Loucy (cell line): Measurements from ENCODE around the gene CST4.

ENCODE experiments used
- H2AFZ ChIP-seq: fragments of 200-600 bp; sonication (generic); 2 replicates; pipeline ENCODE4 v1.6.0; 2016; ENCODE audit warnings: antibody characterized with exemption, mild to moderate bottlenecking, low read length, moderate library complexity
- H3F3A ChIP-seq: fragments of 200-600 bp; 2 replicates; pipeline ENCODE4 v1.6.0; 2016; ENCODE audit warnings: antibody characterized with exemption, low read depth, mild to moderate bottlenecking
- H3K27me3 ChIP-seq: fragments of 200-600 bp; sonication (generic); 2 replicates; pipeline ENCODE4 v1.6.1; 2014; ENCODE audit warnings: low read length, mild to moderate bottlenecking; ENCODE audit not compliant: insufficient read depth, poor library complexity, severe bottlenecking
- H3K36me3 ChIP-seq: fragments of 200-600 bp; sonication (generic); 2 replicates; pipeline ENCODE4 v1.6.1; 2016; ENCODE audit warnings: low read length; ENCODE audit not compliant: insufficient read depth
- H3K4me1 ChIP-seq: fragments of 200-600 bp; sonication (generic); 2 replicates; pipeline ENCODE4 v1.5.1; 2014; ENCODE audit warnings: low read length, mild to moderate bottlenecking; ENCODE audit not compliant: insufficient read depth, poor library complexity, severe bottlenecking
- H3K4me2 ChIP-seq: fragments of 200-600 bp; sonication (generic); 2 replicates; pipeline ENCODE4 v1.6.0; 2014; ENCODE audit warnings: antibody characterized with exemption, low read length, low read depth, mild to moderate bottlenecking; ENCODE audit not compliant: poor library complexity, severe bottlenecking
- H3K4me3 ChIP-seq: fragments of 200-600 bp; sonication (generic); 2 replicates; pipeline ENCODE4 v1.5.1; 2014; ENCODE audit warnings: low read length, mild to moderate bottlenecking, mixed read lengths; ENCODE audit not compliant: poor library complexity, severe bottlenecking
- H3K79me2 ChIP-seq: fragments of 200-600 bp; sonication (generic); 2 replicates; pipeline ENCODE4 v1.6.1; 2014; ENCODE audit warnings: low read length; ENCODE audit not compliant: insufficient read depth
- H3K9ac ChIP-seq: fragments of 200-600 bp; sonication (generic); 2 replicates; pipeline ENCODE4 v1.6.0; 2014; ENCODE audit warnings: mild to moderate bottlenecking, low read depth, low read length, moderate library complexity; ENCODE audit not compliant: poor library complexity, severe bottlenecking
- H3K9me2 ChIP-seq: fragments of 200-600 bp; sonication (generic); replicated peaks from 2 replicates; pipeline ENCODE4 v1.6.1; 2016; ENCODE audit warnings: low read depth, low read length, mixed read lengths
- H3K9me3 ChIP-seq: fragments of 200-600 bp; sonication (generic); 2 replicates; pipeline ENCODE4 v1.6.1; 2014; ENCODE audit warnings: mild to moderate bottlenecking, antibody characterized with exemption, low read length, low read depth; ENCODE audit not compliant: insufficient read depth
- H4K20me1 ChIP-seq: fragments of 200-600 bp; sonication (generic); 2 replicates; pipeline ENCODE4 v1.6.0; 2014; ENCODE audit warnings: antibody characterized with exemption, low read length, mild to moderate bottlenecking; ENCODE audit not compliant: insufficient read depth, poor library complexity, severe bottlenecking
- CTCF ChIP-seq: fragments of 200-600 bp; sonication (generic); conservative IDR thresholded peaks from 2 replicates; pipeline ENCODE4 v1.5.1; 2014; ENCODE audit warnings: mild to moderate bottlenecking, antibody characterized with exemption, low read length
- EZH2phosphoT487 ChIP-seq: fragments of 200-600 bp; IDR thresholded peaks from 2 replicates; pipeline ENCODE4 v1.6.1; 2018; ENCODE audit warnings: antibody characterized with exemption, mild to moderate bottlenecking, moderate library complexity, borderline replicate concordance

The CST4 gene

GRCh38 chr20:23654717-23655116 lies 34.1 kb downstream of the CST4 start:
- H3F3A ChIP-seq = no peaks in the 10 kb centered on the region
- TF ChIP-seq CTCF (no peak), EZH2phosphoT487 (no peak)
- no peak overlapping the region for H3K9ac ChIP-seq

GRCh38 chr20:23654000-23654399 lies 34.8 kb downstream of the CST4 start:
- Histone ChIP-seq H3K36me3 (no peaks in the 10 kb centered on the region), H3K9me2 (no peaks in the 10 kb centered on the region), H4K20me1 (no peaks in the 10 kb centered on the region), H3K4me1 (no peaks in the 10 kb centered on the region), H3K9ac (no peak overlapping the region), H3K4me3 (no peak overlapping the region), H3K4me2 (no peak overlapping the region), H3K27me3 (no peaks in the 10 kb centered on the region), H3F3A (no peaks in the 10 kb centered on the region), H2AFZ (no peak overlapping the region), H3K79me2 (no peaks in the 10 kb centered on the region), H3K9me3 (no peaks in the 10 kb centered on the region)
- no peak for TF ChIP-seq CTCF
- no peak for TF ChIP-seq EZH2phosphoT487

More at GRCh38 chr20:23654717-23655116, 34.1 kb downstream of the CST4 start:
- H3K79me2 ChIP-seq = no peaks in the 10 kb centered on the region
- no peaks in the 10 kb centered on the region for H3K27me3 ChIP-seq
- H3K36me3 ChIP-seq = no peaks in the 10 kb centered on the region
- no peaks in the 10 kb centered on the region for H3K4me1 ChIP-seq
- no peaks in the 10 kb centered on the region for H3K9me3 ChIP-seq
- H3K4me2 ChIP-seq = no peak overlapping the region
- H3K4me3 ChIP-seq = no peak overlapping the region
- H4K20me1 ChIP-seq = no peaks in the 10 kb centered on the region
- H3K9me2 ChIP-seq = no peaks in the 10 kb centered on the region
- no peak overlapping the region for H2AFZ ChIP-seq

- Histone ChIP-seq H2AFZ (no peak overlapping the region), H3K9ac (no peak overlapping the region), H3K4me1 (no peaks in the 10 kb centered on the region), H3K4me3 (no peak overlapping the region), H3F3A (no peaks in the 10 kb centered on the region), H4K20me1 (no peaks in the 10 kb centered on the region), H3K9me3 (no peaks in the 10 kb centered on the region), H3K9me2 (no peaks in the 10 kb centered on the region), H3K27me3 (no peaks in the 10 kb centered on the region), H3K4me2 (no peak overlapping the region), H3K79me2 (no peaks in the 10 kb centered on the region), H3K36me3 (no peaks in the 10 kb centered on the region)
- TF ChIP-seq EZH2phosphoT487 = no peak
- no peak for TF ChIP-seq CTCF
These were observed 35.4 kb downstream of the CST4 start for GRCh38 chr20:23653400-23653938.
